Left ventricle myocardium inferior (tissue), 1 donor: Measurements from ENCODE around the gene RNF157. TPM values are rescaled to one million over a fixed set of nuclear protein-coding genes. Genes with fewer than 3 reads are reported as not detected.

Experiments
- DNase-seq: peaks from one replicate; pipeline ENCODE4 v3.0.0-alpha.2; 2020
- H3K27ac ChIP-seq: fragments of 200-600 bp; replicated peaks from 2 replicates; pipeline ENCODE4 v1.8.0; 2021
- H3K27me3 ChIP-seq: fragments of 200-600 bp; 2 replicates; pipeline ENCODE4 v1.8.0; 2021; ENCODE audit warnings: low read depth
- H3K36me3 ChIP-seq: fragments of 200-600 bp; 2 replicates; pipeline ENCODE4 v1.8.0; 2021
- H3K4me1 ChIP-seq: fragments of 200-600 bp; 2 replicates; pipeline ENCODE4 v1.8.0; 2021
- H3K4me3 ChIP-seq: fragments of 200-600 bp; 2 replicates; pipeline ENCODE4 v1.8.0; 2021; ENCODE audit warnings: mild to moderate bottlenecking, moderate library complexity
- H3K9me3 ChIP-seq: fragments of 200-600 bp; replicated peaks from 2 replicates; pipeline ENCODE4 v1.8.0; 2021
- intact Hi-C: fragments of 100-400 bp; cut with micrococcal nuclease; formaldehyde crosslinking; loops from one replicate; pipeline ENCODE4 v1.11.0; 2022
- total RNA-seq: library from RNA; stranded (reverse); fragmentation: NEBNext Ultra II Directional; extraction: Animal tissue kit (Norgen Biotek cat#: 25700); gene quantifications from one replicate; pipeline ENCODE4 v1.2.1, GENCODE V29; 2021
- TF ChIP-seq, protein P1 (sequence below): fragments of 200-600 bp; IDR thresholded peaks from 2 replicates; pipeline ENCODE4 v1.8.0; 2021; ENCODE audit warnings: antibody characterized with exemption, mild to moderate bottlenecking, borderline replicate concordance
- donor health status: DM: no; HTN: yes; CAD: no; lungs with severe emphysema.

The RNF157 gene
- total RNA-seq, 1 donor from 2014 or later = 4.8 TPM

- H3K9me3 ChIP-seq = no peaks in the 10 kb centered on the region
- intact Hi-C loops = loop anchor here (5.0 to 10.0 kb wide), 2 partner anchors 94 to 157 kb away; no protein-coding TSS in a partner anchor
- H3K4me3 ChIP-seq = no peak overlapping the region
- no peak overlapping the region for H3K27ac ChIP-seq
- TF ChIP-seq, protein P1, sequence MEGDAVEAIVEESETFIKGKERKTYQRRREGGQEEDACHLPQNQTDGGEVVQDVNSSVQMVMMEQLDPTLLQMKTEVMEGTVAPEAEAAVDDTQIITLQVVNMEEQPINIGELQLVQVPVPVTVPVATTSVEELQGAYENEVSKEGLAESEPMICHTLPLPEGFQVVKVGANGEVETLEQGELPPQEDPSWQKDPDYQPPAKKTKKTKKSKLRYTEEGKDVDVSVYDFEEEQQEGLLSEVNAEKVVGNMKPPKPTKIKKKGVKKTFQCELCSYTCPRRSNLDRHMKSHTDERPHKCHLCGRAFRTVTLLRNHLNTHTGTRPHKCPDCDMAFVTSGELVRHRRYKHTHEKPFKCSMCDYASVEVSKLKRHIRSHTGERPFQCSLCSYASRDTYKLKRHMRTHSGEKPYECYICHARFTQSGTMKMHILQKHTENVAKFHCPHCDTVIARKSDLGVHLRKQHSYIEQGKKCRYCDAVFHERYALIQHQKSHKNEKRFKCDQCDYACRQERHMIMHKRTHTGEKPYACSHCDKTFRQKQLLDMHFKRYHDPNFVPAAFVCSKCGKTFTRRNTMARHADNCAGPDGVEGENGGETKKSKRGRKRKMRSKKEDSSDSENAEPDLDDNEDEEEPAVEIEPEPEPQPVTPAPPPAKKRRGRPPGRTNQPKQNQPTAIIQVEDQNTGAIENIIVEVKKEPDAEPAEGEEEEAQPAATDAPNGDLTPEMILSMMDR = peak; percentile 98
- H3K36me3 ChIP-seq = no peaks in the 10 kb centered on the region
- peak; percentile 89 for DNase-seq
- peaks cover 24% of the 10 kb centered on the region for H3K4me1 ChIP-seq
- no peaks in the 10 kb centered on the region for H3K27me3 ChIP-seq
Observed at GRCh38 chr17:76278952-76279741, 38.9 kb upstream of the RNF157 start.

DNA sequence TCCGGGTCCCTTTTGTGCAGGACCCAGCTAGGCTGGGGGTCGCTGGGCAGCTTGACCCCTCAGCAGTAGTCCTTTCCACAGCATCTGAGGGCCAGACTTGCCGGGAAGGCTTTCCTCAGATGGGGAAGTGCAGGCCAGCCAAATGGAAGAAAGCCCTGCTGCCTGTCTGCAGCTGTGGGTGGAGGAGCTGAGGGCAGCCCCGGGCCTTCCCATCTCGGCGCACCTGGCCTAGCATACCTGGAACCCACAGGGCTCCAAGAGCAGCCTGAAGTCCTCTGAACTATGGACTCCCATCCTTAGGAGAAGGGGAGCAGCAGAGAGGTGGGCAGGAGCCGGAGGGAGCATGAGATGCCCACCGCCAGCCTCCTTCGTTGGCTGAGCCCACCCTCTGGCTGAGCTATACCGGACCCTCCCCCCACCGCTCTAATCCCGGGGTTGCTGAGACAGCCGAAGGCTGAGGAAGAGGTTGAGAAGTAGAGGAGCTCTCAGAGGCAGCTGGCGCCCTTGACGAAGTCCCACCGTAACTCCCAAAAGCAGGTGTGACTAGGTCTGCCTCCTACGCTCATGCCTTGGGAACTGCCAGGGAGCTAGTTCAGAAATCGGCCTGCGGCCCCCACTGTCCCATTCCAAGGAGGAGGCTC, 38.1 kb upstream of the RNF157 start:
- Histone ChIP-seq H3K4me3 (no peak overlapping the region), H3K4me1 (peaks cover 28% of the 10 kb centered on the region), H3K9me3 (no peaks in the 10 kb centered on the region), H3K27ac (no peak overlapping the region), H3K27me3 (no peaks in the 10 kb centered on the region), H3K36me3 (no peaks in the 10 kb centered on the region)
- no peak for DNase-seq
- intact Hi-C loops = loop anchor here (5.0 to 10.0 kb wide), 2 partner anchors 94 to 156 kb away; no protein-coding TSS in a partner anchor
- TF ChIP-seq, protein P1 = no peak

DNA sequence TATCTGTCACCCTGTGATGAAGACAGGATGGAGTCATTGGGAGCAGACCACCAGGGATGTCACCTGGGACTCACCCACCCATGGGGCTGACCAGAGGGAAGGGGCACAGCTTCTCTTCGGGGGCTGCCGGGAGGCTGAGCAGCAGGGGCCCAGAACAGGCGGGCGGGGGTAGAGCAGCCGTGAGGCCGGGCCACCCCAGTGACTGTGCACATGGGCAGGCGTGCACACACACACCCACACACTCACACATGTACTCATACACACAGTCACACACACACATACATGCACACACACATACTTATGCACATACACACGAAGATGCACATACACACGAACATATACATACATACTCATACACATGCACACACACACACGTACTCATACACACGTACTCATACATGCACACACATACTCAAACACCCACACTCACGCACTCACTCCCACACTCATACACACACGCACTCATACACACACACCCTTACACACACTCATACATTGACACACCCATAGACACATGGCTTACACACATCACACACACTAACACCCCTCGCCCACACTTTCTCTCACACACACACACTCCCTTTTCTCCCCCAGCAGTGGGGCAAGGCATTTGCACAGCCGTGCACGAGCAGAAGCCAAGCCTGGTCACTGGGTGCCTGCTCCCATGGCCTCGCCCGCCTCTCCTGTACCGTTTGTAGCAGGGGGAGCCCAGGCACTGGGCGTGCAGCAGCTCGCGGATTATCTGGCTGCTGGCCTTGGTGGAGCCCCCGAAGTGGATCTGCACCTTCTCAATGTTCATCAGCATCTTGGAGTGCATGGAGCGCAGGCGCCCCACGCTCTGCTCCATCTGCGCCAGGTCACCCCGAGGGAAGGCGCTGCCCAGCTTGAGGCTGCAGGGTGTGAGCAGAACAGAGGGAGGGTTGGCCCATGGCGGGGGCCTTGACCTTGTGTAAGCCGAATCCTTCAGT, 37.3 kb upstream of the RNF157 start:
- H3K4me1 ChIP-seq = peaks cover 34% of the 10 kb centered on the region
- no peaks in the 10 kb centered on the region for H3K36me3 ChIP-seq
- no peaks in the 10 kb centered on the region for H3K9me3 ChIP-seq
- no peak overlapping the region for H3K4me3 ChIP-seq
- no peak overlapping the region for H3K27ac ChIP-seq
- no peak for DNase-seq
- H3K27me3 ChIP-seq = no peaks in the 10 kb centered on the region
- intact Hi-C loops = loop anchor here (5.0 to 10.0 kb wide), 2 partner anchors 93 to 155 kb away; no protein-coding TSS in a partner anchor
- TF ChIP-seq, protein P1 = no peak

DNA sequence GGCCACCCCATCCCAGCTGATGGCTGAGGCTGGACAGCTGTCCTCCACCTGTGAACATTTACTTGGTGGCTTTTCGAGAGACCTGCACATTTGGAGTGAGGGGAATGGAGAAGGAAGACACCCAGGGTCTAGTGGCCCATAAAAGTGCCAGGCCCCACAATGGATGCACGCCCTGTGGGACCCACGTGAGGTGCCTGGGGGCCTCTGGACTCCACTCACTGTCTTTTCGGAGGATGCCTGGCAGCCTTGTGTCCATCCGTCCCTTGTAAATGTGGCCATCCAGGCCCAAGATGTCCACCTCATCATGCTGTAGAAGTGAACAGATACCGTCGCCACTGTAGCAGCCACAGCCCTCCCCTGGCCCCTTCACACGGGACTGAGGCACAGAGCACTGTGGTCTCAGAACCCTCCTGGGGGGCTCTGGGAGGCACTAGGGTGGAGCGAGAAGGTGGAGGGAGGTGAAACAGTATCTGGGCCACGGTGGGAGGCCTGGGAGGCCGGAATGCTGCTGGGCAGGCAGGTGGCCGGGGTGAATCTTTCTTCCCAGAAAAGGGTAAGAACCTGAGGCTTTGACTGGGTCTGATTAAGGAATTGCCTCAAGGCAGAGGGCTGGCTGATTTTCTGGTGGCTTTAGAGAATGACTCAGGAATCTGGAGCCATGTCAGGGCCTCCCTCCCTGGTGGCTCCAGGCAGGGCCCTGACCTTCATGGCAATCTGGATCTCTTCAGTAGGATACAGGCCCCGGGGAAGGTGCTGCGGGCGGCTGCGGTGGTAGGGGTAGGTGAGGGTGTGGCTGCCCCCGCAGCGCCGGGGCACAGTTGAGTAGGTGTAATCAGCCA, 36.4 kb upstream of the RNF157 start:
- Histone ChIP-seq H3K9me3 (no peaks in the 10 kb centered on the region), H3K27me3 (no peaks in the 10 kb centered on the region), H3K36me3 (no peaks in the 10 kb centered on the region), H3K27ac (peak overlapping the region; percentile 23), H3K4me1 (peaks cover 35% of the 10 kb centered on the region), H3K4me3 (no peak overlapping the region)
- TF ChIP-seq, protein P1 = no peak
- intact Hi-C loops = loop anchor here (5.0 to 10.0 kb wide), 2 partner anchors 92 to 154 kb away; no protein-coding TSS in a partner anchor
- DNase-seq = no peak
